Measurements from ENCODE around the gene MAP3K5. TPM values are rescaled to one million over a fixed set of nuclear protein-coding genes. Genes with fewer than 3 reads are reported as not detected.

MAP3K5 gene
- total RNA-seq, 1 experiment from 2014 or later = 2.1 TPM

- CTCF ChIA-PET = no interaction called here
- Histone ChIP-seq H3K9me3 (no peaks in the 10 kb centered on the region), H3K27me3 (replicated peaks; ENCODE audit: control insufficient read depth, insufficient read depth, low read length) (no peaks in the 10 kb centered on the region), H3K4me1 (peaks cover 4% of the 10 kb centered on the region; the same call in 1 of the 2 replicates), H3K36me3 (ENCODE audit: control insufficient read depth, insufficient read depth, low read length) (no peaks in the 10 kb centered on the region), H3K4me3 (ENCODE audit: low read depth, low read length) (no peak overlapping the region)
- intact Hi-C loops (cut with micrococcal nuclease; ENCODE audit: unreplicated experiment) = no loop called here
- Mint-ChIP-seq H3K4me1 (ENCODE audit: low read depth, unreplicated experiment) (peaks cover 8% of the 10 kb centered on the region), H3K4me3 (ENCODE audit: unreplicated experiment) (no peak overlapping the region), H3K27ac (ENCODE audit: unreplicated experiment) (no peak overlapping the region), H3K27me3 (ENCODE audit: insufficient read depth, unreplicated experiment) (no peaks in the 10 kb centered on the region), H3K9me3 (ENCODE audit: unreplicated experiment) (no peaks in the 10 kb centered on the region), H3K36me3 (ENCODE audit: insufficient read depth, unreplicated experiment) (no peaks in the 10 kb centered on the region)
- no peak for DNase-seq
- no peak for TF ChIP-seq CTCF (IDR thresholded peaks at IDR 0.05; ENCODE audit: insufficient read depth in 1 of 2, low read depth in 1 of 2, low read length in 1 of 2, severe bottlenecking in 1 of 2, unreplicated experiment in 1 of 2)
- BruUV-seq (replicated peaks) = no TSS peak
- POLR2A ChIA-PET = no interaction called here
Observed at GRCh38 chr6:136771306-136771705, 21.0 kb downstream of the MAP3K5 start.

GRCh38 chr6:136769759-136770158 lies 22.5 kb downstream of the MAP3K5 start:
- Histone ChIP-seq H3K9me3 (no peaks in the 10 kb centered on the region), H3K27me3 (replicated peaks; ENCODE audit: control insufficient read depth, insufficient read depth, low read length) (no peaks in the 10 kb centered on the region), H3K36me3 (ENCODE audit: control insufficient read depth, insufficient read depth, low read length) (no peaks in the 10 kb centered on the region), H3K4me1 (peaks cover 4% of the 10 kb centered on the region; the same call in 1 of the 2 replicates), H3K4me3 (ENCODE audit: low read depth, low read length) (no peak overlapping the region)
- Mint-ChIP-seq H3K27me3 (ENCODE audit: insufficient read depth, unreplicated experiment) (no peaks in the 10 kb centered on the region), H3K27ac (ENCODE audit: unreplicated experiment) (no peak overlapping the region), H3K36me3 (ENCODE audit: insufficient read depth, unreplicated experiment) (no peaks in the 10 kb centered on the region), H3K9me3 (ENCODE audit: unreplicated experiment) (no peaks in the 10 kb centered on the region), H3K4me3 (ENCODE audit: unreplicated experiment) (no peak overlapping the region), H3K4me1 (ENCODE audit: low read depth, unreplicated experiment) (peaks cover 8% of the 10 kb centered on the region)
- ChIA-PET CTCF (no interaction called here), POLR2A (no interaction called here)
- no peak for TF ChIP-seq CTCF (IDR thresholded peaks at IDR 0.05; ENCODE audit: insufficient read depth in 1 of 2, low read depth in 1 of 2, low read length in 1 of 2, severe bottlenecking in 1 of 2, unreplicated experiment in 1 of 2)
- intact Hi-C loops (cut with micrococcal nuclease; ENCODE audit: unreplicated experiment) = no loop called here
- BruUV-seq (replicated peaks) = no TSS peak
- no peak for DNase-seq

- Histone ChIP-seq H3K36me3 (ENCODE audit: control insufficient read depth, insufficient read depth, low read length) (no peaks in the 10 kb centered on the region), H3K4me3 (ENCODE audit: low read depth, low read length) (no peak overlapping the region), H3K4me1 (no peaks in the 10 kb centered on the region), H3K27me3 (replicated peaks; ENCODE audit: control insufficient read depth, insufficient read depth, low read length) (no peaks in the 10 kb centered on the region), H3K9me3 (no peaks in the 10 kb centered on the region)
- TF ChIP-seq CTCF (IDR thresholded peaks at IDR 0.05; ENCODE audit: insufficient read depth in 1 of 2, low read depth in 1 of 2, low read length in 1 of 2, severe bottlenecking in 1 of 2, unreplicated experiment in 1 of 2) = no peak
- H3K4me3 Mint-ChIP-seq (ENCODE audit: unreplicated experiment) = no peak overlapping the region
- intact Hi-C loops (cut with micrococcal nuclease; ENCODE audit: unreplicated experiment) = no loop called here
- no peak for DNase-seq
- no peaks in the 10 kb centered on the region for H3K9me3 Mint-ChIP-seq (ENCODE audit: unreplicated experiment)
- H3K27me3 Mint-ChIP-seq (ENCODE audit: insufficient read depth, unreplicated experiment) = no peaks in the 10 kb centered on the region
- ChIA-PET CTCF (no interaction called here), POLR2A (no interaction called here)
- no peak overlapping the region for H3K27ac Mint-ChIP-seq (ENCODE audit: unreplicated experiment)
- no peaks in the 10 kb centered on the region for H3K36me3 Mint-ChIP-seq (ENCODE audit: insufficient read depth, unreplicated experiment)
- peaks cover 8% of the 10 kb centered on the region for H3K4me1 Mint-ChIP-seq (ENCODE audit: low read depth, unreplicated experiment)
- no TSS peak for BruUV-seq (replicated peaks)
Observed at GRCh38 chr6:136769124-136769523, 23.2 kb downstream of the MAP3K5 start.
